Measurements from ENCODE around the gene LAMTOR3.
"Not testable (repeated sequence)": the region's sequence is repeated elsewhere in the genome, so short reads cannot be mapped to it uniquely, and the experiment has no call there.

LAMTOR3 gene

DNA sequence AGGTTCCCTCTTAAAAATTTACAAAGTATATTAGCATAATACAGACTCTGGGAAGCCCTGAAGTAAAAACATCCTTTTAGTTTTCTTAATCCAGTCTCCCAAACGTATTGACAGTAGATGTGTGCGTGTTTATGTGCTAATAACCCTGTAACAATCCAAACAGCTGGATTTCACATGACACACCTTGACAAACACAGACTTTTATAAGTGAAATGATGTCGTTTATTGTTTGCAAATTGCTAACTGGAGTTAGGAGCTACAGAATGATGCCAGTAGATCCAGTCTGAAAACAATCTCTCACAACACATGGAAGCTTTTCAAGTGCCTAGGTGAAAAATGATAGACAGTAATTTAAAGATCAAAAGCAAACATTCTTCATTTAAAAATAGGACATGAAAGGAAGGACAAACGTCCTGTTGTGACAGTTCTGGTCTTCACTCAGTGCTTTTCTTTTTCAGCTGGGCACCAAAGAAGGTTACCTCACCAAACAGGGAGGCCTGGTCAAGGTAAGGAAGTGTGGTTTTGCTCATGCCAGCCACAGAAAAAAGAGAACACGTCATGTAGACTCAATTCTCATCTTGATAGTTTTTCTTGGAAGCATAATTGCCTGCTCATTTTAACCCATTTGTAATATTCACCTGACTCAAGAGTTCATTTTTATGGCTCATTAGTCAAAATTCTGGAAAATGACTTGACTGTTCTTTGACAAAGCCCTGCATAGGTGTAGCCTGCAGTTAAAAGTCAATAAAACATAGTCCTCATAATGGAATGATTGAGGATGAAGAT lies 32.9 kb downstream of the LAMTOR3 start:
- DNase-seq, result no peak

DNA sequence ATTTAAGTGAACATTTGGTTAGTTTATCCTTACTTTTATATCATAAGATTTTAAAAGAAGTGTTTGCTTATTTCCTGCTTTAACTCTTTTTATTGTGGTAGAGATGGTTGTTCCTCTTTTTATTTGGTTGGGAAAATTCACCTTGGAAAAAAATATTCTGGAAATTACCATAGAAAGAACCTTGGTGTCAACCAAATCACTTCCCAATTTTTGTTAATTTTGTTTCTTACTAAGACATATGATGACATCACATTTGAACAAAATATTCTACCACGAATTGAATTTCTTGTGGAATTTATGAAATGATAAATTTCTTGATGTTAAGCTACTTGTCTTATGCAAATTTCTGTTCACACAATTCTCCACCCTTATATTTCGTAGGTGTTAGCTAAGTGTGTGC lies 33.7 kb downstream of the LAMTOR3 start:
- no peak for DNase-seq

DNA sequence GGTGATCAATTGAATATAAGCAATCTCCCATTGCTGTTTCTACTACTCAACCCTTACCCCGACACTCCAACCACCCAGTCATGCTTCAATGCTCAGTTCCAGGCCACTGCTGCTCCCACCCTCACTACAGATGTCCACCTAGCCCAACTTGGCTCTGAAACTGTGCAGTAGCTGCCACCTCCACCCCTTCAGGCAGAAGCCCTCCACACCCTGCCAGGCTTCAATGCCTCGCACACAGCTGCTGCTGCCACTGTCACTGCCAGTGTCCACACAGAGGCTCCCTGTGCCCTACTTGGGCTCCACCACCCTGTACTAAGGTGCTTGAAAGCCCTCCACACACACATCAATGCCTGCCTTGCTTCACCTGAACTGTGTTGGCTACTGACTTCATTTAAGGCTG lies 34.6 kb downstream of the LAMTOR3 start:
- peak; percentile 17 for DNase-seq

DNA sequence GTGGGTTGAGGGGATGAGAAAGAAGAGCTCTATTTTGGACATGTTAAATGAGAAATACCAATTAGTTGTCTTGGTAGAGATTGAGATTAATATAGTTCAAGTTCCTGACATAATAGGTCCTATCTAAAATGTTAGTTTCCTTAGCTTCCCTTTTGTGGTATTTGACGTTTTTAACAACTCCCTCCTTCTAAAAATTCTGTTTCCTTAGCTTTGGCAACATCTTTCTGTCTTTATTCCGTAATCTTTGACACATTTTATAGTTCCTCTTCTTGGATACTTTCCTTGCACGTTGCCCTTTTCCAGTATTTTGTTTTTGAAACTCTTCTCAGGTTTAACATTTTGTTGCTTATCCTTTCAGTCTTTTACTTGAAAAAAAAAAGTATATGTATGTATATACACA lies 36.9 kb downstream of the LAMTOR3 start:
- DNase-seq, result no peak

DNA sequence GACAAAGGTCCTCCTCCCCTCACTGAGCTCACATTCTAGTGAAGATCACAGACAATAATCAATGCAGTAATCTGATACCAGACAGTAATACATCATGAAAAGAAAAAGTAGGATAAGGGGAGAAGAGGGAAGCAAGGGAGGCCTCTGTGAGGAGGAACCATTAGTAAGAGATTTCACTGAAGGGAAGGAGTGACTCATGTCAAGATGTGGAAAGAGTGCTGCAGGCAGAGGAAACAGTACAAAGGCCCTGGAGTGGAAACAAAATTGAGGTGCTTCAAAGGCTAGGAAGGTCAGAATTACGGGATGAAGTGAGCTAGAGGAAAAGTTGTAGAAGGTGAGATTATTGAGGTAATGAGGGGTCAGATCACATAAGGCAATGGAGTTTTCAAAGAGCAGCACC lies 38.1 kb downstream of the LAMTOR3 start:
- DNase-seq, result no peak

DNA sequence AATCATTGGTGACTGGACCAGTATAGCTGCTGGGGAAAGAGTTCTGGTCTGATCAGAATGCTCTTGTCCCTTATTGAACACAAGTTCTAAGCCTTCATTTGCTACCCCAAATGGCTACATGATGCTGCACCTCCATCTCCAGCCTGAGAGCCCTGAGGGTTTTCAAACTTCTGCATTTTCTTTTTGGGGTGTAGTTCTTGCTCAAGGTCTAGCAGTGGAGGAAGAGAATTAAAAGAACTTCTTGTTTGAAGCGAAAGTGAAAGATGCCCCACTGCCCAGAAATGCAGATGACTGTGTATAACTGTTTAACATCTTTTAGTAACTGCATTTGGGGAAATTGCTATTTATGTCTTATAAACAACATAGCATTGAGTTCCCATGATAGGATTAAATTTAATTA lies 38.5 kb downstream of the LAMTOR3 start:
- no peak for DNase-seq

DNA sequence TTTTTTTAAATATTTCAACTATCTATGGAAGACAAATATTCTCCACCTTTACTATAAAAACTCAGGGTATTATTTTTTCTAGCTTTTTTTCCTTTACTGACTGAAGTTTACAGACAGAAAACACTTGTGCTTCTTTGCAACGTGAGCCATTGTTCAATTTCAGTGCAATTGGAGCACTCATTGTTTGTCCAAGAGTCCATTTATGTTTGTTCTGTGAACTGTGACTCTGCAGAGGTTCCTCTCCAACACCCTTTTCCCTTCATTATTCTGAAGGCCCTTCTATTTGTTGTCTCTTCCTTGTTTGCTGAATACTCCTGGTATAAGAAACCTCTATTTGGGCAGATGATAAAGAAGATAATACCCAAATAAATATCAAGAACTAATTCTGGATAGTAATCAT lies 40.2 kb downstream of the LAMTOR3 start:
- DNase-seq, result peak; percentile 2

DNA sequence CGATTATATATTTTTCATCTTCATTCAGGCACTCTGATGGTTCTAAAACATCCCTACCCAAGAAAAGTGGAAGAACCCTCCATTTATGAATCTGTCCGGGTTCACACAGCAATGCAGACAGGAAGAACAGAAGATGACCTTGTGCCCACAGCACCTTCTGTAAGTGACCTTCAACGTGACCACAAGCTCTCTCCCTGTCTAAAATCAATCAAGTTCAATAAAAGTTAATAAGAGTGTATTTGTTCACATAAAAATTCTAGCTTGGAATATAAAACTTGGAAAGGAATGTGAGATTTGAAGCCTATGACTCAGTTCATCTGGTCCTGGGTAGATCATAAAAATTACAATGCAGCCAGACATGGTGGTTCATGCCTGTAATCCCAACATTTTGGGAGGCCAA lies 41.0 kb downstream of the LAMTOR3 start:
- no peak for DNase-seq

DNA sequence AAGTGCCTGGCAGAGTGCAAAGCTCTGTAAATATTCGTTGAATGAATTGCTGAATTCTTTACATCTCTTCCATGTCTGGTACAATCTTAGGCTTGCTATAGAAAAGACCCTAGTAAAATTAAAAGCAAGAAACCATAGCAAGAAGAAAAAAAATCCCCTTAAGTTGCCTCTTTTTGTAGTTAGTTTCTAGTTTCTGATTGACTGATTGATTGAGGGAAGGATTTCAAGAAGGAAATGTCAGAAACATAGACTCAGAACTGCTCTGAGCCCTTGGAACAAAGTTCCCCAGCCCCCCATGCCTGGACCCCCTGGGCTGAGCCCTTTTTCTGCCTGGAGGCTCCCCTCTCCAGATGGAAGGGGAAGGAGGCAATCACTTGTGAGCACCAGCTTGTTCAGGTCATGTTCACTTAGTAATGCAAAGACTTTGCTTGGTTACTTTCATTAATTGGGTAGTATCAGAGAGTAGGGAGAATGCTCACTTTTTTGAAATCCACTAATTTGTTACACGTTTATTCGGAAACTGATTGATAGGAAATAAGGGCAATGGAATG lies 42.0 kb downstream of the LAMTOR3 start:
- no peak for DNase-seq

DNA sequence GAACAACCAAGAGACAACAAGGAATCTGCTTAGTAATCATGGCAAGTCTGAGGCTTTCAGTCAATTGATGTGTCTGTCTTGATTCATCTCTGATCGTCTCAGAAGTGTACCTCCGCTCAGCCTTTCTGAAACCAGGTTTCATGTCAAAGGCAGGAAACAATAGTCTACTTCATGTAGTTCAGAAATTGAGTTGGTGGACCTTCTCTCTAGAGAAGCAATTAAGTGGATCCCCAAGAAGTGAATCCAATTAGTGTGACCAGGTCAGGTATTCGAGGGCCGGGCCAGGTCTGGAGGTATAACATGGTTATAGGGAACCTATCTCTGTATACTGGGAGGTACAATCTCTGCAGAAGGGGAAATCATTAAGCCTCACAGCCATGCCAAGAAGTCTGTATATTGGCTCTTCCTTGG lies 45.6 kb downstream of the LAMTOR3 start:
- DNase-seq, result no peak

DNA sequence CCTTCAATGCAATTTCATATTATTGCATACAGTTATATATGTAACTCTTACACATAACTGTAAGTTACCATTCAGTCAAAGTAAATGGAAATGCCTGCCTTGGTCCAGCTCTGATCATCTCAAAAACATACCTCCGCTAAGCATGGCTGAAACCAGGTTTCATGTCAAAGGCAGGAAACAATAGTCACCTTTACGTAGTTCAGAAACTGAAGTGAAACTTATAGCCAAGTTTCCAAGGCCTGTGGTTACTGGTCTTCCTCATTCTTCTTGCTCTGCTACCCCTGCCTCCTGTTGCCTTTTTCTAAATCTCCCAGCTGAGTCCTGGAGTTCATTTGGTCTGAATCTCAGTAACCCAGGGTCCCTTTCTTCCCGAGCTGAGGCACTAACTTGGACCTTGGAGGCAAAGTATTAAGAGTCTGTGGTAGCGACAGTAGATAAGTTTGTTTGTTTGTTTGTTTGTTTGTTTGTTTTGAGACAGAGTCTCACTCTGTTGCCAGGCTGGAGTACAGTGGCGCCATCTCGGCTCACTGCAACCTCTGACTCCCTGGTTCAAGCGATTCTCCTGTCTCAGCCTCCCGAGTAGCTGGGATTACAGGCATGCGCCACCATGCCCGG lies 46.8 kb downstream of the LAMTOR3 start:
- no peak for DNase-seq

DNA sequence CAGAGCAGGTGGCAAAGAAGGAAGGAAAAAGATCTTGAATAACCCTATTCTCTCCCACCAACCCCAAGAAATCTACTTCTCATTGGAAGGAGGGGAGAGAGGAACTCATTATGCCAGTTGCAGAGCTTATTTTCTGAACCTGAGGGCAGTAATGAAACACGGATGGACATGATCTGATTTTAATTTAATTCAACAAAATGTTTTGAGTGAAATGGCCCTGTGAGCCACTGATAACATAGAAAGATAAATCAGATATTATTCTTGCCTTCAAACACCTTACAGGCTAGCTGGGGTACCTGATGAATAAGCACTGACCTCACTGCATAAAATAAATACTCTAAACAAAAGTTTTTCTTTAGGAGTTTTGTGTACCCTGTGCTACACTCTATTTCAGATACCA lies 47.3 kb downstream of the LAMTOR3 start:
- DNase-seq, result no peak

DNA sequence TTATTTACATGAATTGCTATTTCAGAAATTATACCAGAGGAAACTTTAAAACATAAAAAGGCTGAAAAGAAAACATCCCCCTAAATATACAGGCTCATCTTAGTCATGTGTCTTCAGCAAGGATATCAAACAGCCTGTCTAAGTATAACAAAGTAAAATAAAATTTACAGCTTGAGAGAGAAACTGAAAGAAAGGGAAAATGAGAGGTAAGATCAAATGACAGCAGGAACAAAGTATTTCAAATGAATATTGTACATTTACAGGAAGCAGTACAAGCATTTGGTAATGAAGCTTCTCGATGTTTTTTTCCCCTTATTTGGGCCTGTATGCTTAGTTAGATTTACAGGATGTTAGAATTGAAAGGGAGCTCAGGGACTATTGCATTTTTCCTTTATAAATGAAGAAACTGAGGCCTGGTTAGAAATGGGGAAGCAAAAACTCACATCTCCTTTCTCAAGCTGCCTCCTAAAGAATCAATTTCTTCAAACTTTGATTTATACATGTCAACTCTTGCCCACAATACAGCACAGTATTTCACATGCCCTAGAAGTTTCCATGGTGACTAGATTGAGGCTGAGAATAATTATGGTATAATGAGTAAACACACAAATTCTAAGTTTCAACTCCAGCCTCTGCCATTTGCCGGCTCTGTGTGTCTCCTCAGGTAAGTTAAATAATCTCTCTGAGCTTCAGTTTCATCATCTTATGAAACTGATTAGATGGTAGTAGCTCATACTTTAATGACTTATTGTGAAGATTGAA lies 48.3 kb downstream of the LAMTOR3 start:
- no peak for DNase-seq

DNA sequence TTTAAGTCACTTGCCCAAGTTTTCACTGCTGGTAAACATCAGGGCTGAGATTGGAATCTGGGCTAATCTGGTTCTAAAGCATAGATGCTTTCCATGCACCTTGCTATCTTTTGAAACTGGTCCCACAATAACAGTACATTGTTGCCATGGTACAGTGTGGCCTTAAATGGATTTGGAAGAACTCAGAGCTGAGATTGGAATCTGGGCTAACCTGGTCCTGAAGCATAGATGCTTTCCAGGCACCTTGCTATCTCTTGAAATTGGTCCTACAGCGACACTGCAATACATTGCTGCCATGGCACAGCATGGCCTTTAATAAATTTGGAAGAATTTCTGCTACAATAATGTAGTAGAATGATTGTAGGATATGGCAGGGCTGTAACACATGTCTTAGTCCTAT lies 49.0 kb downstream of the LAMTOR3 start:
- DNase-seq, result no peak

DNA sequence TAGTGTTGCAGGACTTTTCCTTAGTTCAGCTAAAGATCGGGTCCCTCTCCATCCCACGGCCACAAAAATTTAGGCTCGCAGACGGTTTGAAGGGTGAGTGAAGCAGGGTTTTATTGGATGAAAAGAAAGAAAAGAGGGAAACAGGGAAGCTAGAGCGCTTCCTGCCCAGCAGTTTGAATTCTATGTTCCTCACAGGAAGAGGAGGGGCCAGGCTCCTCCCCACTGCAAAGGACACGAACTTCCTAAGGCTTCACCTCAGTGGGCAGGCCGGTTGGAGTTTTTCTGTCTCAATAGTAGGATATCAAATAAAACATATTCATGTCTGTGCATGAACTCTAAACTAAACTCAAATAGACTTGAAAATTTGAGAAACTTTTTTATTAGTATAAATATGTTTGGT lies 50.2 kb downstream of the LAMTOR3 start:
- DNase-seq, result no peak

DNA sequence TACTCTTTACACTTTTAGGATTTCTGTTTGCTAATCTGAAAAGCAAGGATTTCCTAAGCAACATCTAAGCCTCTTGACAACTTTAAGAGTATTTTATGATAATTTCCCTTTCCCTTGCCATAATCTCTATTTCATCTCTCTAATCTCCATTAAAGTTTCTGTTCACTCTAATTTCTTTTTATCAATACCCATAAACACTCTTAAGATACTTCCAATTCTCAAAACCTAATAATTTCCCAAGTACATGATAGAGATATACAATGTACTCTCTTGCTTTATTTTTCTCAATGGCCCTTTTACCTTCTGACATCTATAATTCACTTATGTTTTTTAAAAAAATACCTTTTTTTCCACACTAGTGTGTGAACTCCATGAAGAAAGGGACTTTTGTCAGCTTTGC lies 50.8 kb downstream of the LAMTOR3 start:
- DNase-seq, result no peak

DNA sequence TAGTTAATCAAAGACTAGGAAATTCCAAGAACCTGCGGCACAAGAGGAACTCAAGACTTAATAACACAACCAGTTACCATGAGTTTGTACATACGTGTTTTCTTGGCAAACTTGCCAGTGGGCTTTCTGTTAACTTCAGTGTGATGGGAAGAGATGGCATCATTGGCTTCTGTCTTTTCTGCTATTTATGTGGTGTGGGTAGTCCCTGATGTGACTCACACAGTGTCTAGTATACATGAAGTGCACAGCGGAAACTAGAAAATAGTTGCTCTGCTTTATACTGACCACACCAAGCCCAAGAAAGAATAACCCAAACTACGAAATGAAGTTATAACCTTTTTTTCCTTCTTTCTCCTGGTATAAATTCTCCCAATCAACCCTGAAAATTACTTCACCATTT lies 53.1 kb downstream of the LAMTOR3 start:
- DNase-seq, result no peak

DNA sequence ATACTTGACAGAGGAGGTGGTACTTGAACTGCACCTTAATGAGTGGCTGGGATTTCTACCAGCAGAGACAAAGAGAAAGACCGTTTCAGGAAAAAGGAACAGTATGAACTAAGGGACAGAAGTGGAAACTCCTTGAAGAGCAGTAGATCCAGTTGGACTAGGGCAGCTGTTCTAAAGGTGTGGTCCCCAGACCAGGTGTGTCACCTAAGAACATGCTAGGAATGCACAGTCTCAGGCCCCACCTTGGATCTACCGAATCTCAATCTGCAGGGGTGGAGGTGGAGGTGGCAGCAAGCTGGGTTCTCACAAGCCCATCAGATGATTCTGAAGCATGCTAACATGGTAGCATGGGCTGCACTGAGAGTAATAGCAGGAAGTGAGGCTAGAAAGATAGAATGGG lies 55.3 kb downstream of the LAMTOR3 start:
- no peak for DNase-seq

DNA sequence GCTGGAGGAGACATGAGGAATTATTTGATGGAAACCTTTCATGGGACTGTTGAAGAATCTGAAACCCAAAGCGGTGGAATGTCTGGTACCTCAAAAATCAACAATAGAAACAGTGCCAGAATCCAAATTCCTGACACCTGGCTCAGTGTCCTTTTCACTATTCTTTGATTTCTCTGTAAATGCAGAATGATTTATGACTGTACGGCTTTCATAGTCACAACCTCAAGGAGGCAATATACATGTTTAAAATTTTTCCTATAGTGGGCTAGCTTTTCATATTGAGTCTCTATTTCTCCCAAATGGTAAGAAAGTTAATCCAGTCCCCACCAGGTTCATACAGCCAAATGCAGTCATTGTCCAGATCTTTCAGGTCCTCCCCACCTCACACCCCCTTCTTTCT lies 58.3 kb downstream of the LAMTOR3 start:
- no peak for DNase-seq

DNA sequence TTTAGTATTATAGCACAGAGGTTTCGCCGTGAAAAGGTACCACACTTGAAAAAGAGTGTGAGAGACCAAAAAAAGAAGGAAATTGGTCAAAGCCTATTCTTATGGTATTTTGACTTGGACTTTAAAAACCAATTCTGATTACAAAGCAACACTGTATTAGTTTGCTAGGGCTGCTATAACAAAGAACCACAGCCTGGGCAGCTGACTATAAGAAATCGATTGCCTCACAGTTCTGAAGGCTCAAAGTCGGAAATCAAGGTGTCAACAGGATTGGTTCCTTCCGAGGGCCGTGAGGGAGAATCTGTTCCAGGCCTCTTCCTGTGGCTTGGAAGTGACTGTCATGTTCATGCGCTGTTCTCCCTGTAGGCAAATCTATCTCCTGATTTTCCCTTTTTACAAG lies 59.7 kb downstream of the LAMTOR3 start:
- DNase-seq, result no peak

DNA sequence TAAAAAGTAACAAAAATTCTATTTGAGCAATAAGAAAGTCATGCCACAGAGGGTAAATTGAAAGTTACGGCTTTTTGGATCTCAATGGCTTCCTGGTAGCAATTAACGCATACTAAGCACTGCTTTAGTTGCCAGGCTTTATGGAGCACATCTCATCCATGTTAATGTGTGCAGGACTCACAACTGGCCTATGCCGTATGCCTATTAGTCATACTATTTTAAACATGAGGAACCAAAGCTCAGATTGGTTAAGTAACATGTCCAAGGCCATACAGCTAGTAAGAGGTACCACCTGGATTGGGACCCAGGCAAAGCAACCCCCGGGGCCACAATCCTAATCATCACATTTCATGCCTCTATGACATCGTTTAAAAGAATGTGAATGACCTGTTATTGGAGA lies 60.5 kb downstream of the LAMTOR3 start:
- DNase-seq, result peak; percentile 24

DNA sequence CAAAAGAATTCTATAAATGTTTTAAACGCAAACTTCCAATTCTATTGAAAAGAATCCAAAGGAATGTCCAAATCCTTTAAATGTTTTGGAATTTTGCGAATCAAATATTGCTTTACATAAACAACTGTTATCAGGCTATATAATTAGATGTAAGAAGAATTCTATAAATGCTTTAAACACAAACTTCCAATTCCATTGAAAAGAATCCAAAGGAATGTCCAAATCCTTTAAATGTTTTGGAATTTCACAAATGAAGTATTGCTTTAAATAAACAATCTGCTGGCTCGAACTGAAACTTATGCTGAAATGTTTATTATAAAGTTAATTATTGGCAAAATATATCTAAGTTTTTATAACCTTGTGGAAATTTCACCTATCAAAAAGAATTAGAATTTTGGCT lies 61.5 kb downstream of the LAMTOR3 start:
- DNase-seq, result no peak

DNA sequence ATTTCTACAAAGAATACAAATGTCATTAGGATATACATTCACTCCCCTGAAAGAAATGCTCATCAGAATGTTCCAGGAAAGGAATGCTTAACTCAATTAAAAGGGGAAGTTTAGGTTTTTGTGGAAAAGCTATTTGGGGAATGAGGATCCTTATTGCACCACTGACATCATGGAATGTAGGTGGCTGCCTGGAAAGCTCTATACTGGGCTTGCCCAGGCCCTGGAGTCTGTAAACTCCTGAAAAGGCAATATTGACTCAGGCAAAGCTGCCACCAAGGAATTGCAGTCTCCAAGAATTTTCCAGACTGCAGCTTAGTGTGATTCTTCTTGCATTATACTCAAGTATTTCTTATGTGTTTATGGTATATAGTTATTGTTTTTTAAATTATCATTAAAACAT lies 61.9 kb downstream of the LAMTOR3 start:
- no peak for DNase-seq

DNA sequence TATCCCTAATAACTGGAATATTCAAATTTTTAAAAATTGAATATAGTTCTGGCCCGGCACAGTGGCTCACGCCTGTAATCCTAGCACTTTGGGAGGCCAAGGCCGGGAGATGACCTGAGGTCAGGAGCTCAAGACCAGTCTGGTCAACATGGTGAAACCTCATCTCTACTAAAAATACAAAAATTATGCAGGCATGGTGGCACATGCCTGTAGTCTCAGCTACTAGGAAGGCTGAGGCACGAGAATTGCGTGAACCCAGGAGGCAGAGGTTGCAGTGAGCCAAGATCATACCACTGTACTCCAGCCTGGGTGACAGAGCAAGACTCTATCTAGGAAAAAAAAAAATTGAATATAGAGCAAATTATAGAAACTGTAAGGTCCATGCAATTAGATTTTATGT lies 64.2 kb downstream of the LAMTOR3 start:
- not testable (repeated sequence) for DNase-seq
